Measurements from ENCODE around the gene CRLF3.

DNA sequence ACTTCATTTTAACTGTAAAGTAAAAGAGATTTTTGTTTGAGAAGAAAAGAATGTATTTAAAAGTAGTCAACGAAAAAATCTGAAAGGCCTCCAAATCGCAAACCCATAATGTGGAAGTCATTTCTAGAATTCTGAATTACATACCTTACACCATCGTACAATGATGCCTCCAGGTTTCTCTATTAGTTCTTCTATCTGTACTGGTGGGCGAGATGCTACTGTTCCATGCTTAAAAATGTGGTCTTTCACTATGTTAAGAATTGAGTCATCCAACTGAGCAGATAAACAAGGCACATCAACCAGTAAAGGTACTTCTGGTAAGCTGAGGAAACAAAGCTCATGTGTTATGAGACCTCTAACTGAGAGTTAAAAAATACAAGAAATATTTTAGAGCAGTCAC lies 28.5 kb downstream of the CRLF3 start:
- TF ChIP-seq, protein P1, sequence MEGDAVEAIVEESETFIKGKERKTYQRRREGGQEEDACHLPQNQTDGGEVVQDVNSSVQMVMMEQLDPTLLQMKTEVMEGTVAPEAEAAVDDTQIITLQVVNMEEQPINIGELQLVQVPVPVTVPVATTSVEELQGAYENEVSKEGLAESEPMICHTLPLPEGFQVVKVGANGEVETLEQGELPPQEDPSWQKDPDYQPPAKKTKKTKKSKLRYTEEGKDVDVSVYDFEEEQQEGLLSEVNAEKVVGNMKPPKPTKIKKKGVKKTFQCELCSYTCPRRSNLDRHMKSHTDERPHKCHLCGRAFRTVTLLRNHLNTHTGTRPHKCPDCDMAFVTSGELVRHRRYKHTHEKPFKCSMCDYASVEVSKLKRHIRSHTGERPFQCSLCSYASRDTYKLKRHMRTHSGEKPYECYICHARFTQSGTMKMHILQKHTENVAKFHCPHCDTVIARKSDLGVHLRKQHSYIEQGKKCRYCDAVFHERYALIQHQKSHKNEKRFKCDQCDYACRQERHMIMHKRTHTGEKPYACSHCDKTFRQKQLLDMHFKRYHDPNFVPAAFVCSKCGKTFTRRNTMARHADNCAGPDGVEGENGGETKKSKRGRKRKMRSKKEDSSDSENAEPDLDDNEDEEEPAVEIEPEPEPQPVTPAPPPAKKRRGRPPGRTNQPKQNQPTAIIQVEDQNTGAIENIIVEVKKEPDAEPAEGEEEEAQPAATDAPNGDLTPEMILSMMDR (IDR thresholded peaks at IDR 0.05): no peak
- TF ChIP-seq YY1 (IDR thresholded peaks at IDR 0.05; ENCODE audit: low read depth) (no peak), TEAD4 (IDR thresholded peaks at IDR 0.05; ENCODE audit: borderline replicate concordance, insufficient read depth) (no peak), POLR2AphosphoS5 (IDR thresholded peaks at IDR 0.05; ENCODE audit: low read depth, low read length) (peak; percentile 17; the same call in 1 of the 2 replicates), FOXJ3 (CRISPR knock-in tag; IDR thresholded peaks at IDR 0.05) (no peak), NRF1 (IDR thresholded peaks at IDR 0.05; ENCODE audit: low read depth, low read length) (no peak), EP300 (IDR thresholded peaks at IDR 0.05; ENCODE audit: borderline replicate concordance in 1 of 2, low read depth in 1 of 2, low read length in 1 of 2) (no peak), TCF12 (IDR thresholded peaks at IDR 0.05) (no peak), GATA2 (CRISPR knock-in tag; IDR thresholded peaks at IDR 0.05) (no peak), EZH2phosphoT487 (IDR thresholded peaks at IDR 0.05; ENCODE audit: borderline replicate concordance, low read depth) (no peak)
- TF ChIP-seq, protein P2, sequence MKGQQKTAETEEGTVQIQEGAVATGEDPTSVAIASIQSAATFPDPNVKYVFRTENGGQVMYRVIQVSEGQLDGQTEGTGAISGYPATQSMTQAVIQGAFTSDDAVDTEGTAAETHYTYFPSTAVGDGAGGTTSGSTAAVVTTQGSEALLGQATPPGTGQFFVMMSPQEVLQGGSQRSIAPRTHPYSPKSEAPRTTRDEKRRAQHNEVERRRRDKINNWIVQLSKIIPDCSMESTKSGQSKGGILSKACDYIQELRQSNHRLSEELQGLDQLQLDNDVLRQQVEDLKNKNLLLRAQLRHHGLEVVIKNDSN (IDR thresholded peaks at IDR 0.05; ENCODE audit: borderline replicate concordance, low read depth): no peak
- TF ChIP-seq, protein P3, sequence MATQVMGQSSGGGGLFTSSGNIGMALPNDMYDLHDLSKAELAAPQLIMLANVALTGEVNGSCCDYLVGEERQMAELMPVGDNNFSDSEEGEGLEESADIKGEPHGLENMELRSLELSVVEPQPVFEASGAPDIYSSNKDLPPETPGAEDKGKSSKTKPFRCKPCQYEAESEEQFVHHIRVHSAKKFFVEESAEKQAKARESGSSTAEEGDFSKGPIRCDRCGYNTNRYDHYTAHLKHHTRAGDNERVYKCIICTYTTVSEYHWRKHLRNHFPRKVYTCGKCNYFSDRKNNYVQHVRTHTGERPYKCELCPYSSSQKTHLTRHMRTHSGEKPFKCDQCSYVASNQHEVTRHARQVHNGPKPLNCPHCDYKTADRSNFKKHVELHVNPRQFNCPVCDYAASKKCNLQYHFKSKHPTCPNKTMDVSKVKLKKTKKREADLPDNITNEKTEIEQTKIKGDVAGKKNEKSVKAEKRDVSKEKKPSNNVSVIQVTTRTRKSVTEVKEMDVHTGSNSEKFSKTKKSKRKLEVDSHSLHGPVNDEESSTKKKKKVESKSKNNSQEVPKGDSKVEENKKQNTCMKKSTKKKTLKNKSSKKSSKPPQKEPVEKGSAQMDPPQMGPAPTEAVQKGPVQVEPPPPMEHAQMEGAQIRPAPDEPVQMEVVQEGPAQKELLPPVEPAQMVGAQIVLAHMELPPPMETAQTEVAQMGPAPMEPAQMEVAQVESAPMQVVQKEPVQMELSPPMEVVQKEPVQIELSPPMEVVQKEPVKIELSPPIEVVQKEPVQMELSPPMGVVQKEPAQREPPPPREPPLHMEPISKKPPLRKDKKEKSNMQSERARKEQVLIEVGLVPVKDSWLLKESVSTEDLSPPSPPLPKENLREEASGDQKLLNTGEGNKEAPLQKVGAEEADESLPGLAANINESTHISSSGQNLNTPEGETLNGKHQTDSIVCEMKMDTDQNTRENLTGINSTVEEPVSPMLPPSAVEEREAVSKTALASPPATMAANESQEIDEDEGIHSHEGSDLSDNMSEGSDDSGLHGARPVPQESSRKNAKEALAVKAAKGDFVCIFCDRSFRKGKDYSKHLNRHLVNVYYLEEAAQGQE (IDR thresholded peaks at IDR 0.05; ENCODE audit: low read depth, low read length): no peak

Data from SK-N-SH (cell line).